Esophagus squamous epithelium (tissue), 4 donors: ENCODE measurements around the gene KIAA0232.

Experiments
- CTCF ChIP-seq, 6 experiments: fragments of 450-650 bp in 4 of 6; fragments of 200-600 bp in 2 of 6; sonication (generic) in 2 of 6; IDR thresholded peaks; one replicate each; pipeline ENCODE4 v1.5.1; 2016 to 2019; ENCODE audit warnings: antibody characterized with exemption in 6 of 6, mild to moderate bottlenecking in 4 of 6, moderate library complexity in 4 of 6
- POLR2A ChIP-seq, 4 donors: fragments of 450-650 bp; IDR thresholded peaks; one replicate each; pipeline ENCODE4 v1.6.1; 2017; ENCODE audit warnings: antibody characterized with exemption in 4 of 4, mild to moderate bottlenecking in 4 of 4, moderate library complexity in 3 of 4

- TF ChIP-seq CTCF (IDR thresholded peaks at IDR 0.05) (no peak), POLR2A (IDR thresholded peaks at IDR 0.05) (no peak)
Observed at GRCh38 chr4:6804082-6804752, 21.7 kb downstream of the KIAA0232 start.
